A673 (cell line): ENCODE measurements around the gene LAMTOR4. TPM values are rescaled to one million over a fixed set of nuclear protein-coding genes. Genes with fewer than 3 reads are reported as not detected.

ENCODE experiments used
- BruUV-seq: library from RNA; stranded (reverse); fragments of 400-500 nt; replicated peaks from 2 replicates; lab custom pipeline; 2021; lab: Mats Ljungman, UMichigan
- CTCF ChIA-PET: fragments of 300-600 bp; sonication (Branson Sonifier 250); formaldehyde crosslinking; loops from one replicate; lab custom pipeline; 2022; ENCODE audit warnings: antibody characterized with exemption; lab: Charles Lee
- POLR2A ChIA-PET: fragments of 300-600 bp; sonication (Branson Sonifier 250); formaldehyde crosslinking; loops from one replicate; lab custom pipeline; 2022; ENCODE audit warnings: antibody characterized with exemption; ENCODE audit not compliant: low non-redundant PET; lab: Charles Lee
- DNase-seq: peaks from one replicate; pipeline ENCODE4 v3.0.0-alpha.2; 2015; ENCODE audit warnings: low spot score
- H3K27ac ChIP-seq: fragments of 200-600 bp; sonication (generic); 2 replicates; pipeline ENCODE4 v1.5.1; 2016; ENCODE audit warnings: mixed run types, low read depth, mild to moderate bottlenecking, mixed read lengths, antibody characterized with exemption, low read length; ENCODE audit not compliant: poor library complexity, severe bottlenecking
- H3K27me3 ChIP-seq: fragments of 200-600 bp; sonication (generic); replicated peaks from 2 replicates; pipeline ENCODE4 v1.6.1; 2017; ENCODE audit warnings: mixed run types, low read depth, mild to moderate bottlenecking, mixed read lengths, antibody characterized with exemption, low read length; ENCODE audit not compliant: insufficient read depth, poor library complexity
- H3K36me3 ChIP-seq: fragments of 200-600 bp; sonication (generic); 2 replicates; pipeline ENCODE4 v1.6.1; 2016; ENCODE audit warnings: mixed run types, mild to moderate bottlenecking, mixed read lengths, antibody characterized with exemption, low read length; ENCODE audit not compliant: insufficient read depth, poor library complexity, severe bottlenecking
- H3K4me1 ChIP-seq: fragments of 200-600 bp; sonication (generic); 2 replicates; pipeline ENCODE4 v1.6.1; 2017; ENCODE audit warnings: mixed run types, mild to moderate bottlenecking, mixed read lengths, antibody characterized with exemption, low read length; ENCODE audit not compliant: insufficient read depth, poor library complexity, severe bottlenecking
- H3K4me3 ChIP-seq: fragments of 200-600 bp; sonication (generic); 2 replicates; pipeline ENCODE4 v1.5.1; 2016; ENCODE audit warnings: low read depth, mixed run types, mild to moderate bottlenecking, mixed read lengths, low read length; ENCODE audit not compliant: poor library complexity, severe bottlenecking
- H3K9me3 ChIP-seq: fragments of 200-600 bp; sonication (generic); 2 replicates; pipeline ENCODE4 v1.6.1; 2016; ENCODE audit warnings: mixed run types, low read depth, mild to moderate bottlenecking, mixed read lengths, antibody characterized with exemption, low read length; ENCODE audit not compliant: poor library complexity, severe bottlenecking
- EZH2 ChIP-seq: fragments of 200-600 bp; sonication (generic); IDR thresholded peaks from 2 replicates; pipeline ENCODE4 v1.6.1; 2017; ENCODE audit warnings: borderline replicate concordance, low read depth, mild to moderate bottlenecking, mixed read lengths, antibody characterized with exemption, low read length; ENCODE audit not compliant: poor library complexity, severe bottlenecking
- intact Hi-C: fragments of 100-400 bp; cut with micrococcal nuclease; formaldehyde crosslinking; loops from one replicate; pipeline ENCODE4 v1.10.0; 2022; ENCODE audit not compliant: unreplicated experiment
- total RNA-seq: library from RNA; stranded (reverse); gene quantifications from 2 replicates; pipeline ENCODE4 v1.2.3, GENCODE V29; 2021
- TF ChIP-seq, protein P1 (sequence below): fragments of 300-800, 200-600 bp; sonication (generic); conservative IDR thresholded peaks from 2 replicates; pipeline ENCODE4 v1.5.1; 2017; ENCODE audit warnings: low read depth, mild to moderate bottlenecking, antibody characterized with exemption, low read length, moderate library complexity, mixed read lengths

Gene LAMTOR4
- total RNA-seq, 1 experiment from 2014 or later: 84.5 TPM

DNA sequence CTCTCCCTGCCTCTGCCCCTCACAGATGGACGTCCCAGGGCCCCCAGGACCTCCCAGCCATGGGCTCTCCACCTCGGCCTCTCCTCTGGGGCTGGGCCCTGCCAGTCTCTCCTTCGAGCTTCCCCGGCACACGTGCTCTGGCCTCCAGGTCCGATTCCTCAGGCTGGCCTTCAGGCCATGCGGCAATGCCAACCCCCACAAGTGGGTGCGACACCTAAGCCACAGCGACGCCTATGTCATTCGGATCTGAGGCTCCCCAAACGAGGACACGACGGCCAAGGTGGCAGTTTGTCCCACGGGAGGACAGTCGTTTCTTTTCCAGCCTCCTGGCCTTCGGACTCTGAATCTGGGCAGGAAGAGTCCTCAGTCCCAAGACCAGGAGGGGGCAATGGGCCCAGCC is 42.1 kb upstream of the LAMTOR4 start:
- Histone ChIP-seq H3K9me3 (no peaks in the 10 kb centered on the region), H3K36me3 (peaks cover 60% of the 10 kb centered on the region), H3K4me1 (peaks cover 8% of the 10 kb centered on the region), H3K27me3 (no peaks in the 10 kb centered on the region), H3K27ac (no peak overlapping the region), H3K4me3 (no peak overlapping the region)
- ChIA-PET CTCF (no interaction called here), POLR2A (no interaction called here)
- BruUV-seq: no TSS peak
- intact Hi-C loops: no loop called here
- no peak for TF ChIP-seq EZH2
- TF ChIP-seq, protein P1, sequence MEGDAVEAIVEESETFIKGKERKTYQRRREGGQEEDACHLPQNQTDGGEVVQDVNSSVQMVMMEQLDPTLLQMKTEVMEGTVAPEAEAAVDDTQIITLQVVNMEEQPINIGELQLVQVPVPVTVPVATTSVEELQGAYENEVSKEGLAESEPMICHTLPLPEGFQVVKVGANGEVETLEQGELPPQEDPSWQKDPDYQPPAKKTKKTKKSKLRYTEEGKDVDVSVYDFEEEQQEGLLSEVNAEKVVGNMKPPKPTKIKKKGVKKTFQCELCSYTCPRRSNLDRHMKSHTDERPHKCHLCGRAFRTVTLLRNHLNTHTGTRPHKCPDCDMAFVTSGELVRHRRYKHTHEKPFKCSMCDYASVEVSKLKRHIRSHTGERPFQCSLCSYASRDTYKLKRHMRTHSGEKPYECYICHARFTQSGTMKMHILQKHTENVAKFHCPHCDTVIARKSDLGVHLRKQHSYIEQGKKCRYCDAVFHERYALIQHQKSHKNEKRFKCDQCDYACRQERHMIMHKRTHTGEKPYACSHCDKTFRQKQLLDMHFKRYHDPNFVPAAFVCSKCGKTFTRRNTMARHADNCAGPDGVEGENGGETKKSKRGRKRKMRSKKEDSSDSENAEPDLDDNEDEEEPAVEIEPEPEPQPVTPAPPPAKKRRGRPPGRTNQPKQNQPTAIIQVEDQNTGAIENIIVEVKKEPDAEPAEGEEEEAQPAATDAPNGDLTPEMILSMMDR: no peak
- DNase-seq: no peak

DNA sequence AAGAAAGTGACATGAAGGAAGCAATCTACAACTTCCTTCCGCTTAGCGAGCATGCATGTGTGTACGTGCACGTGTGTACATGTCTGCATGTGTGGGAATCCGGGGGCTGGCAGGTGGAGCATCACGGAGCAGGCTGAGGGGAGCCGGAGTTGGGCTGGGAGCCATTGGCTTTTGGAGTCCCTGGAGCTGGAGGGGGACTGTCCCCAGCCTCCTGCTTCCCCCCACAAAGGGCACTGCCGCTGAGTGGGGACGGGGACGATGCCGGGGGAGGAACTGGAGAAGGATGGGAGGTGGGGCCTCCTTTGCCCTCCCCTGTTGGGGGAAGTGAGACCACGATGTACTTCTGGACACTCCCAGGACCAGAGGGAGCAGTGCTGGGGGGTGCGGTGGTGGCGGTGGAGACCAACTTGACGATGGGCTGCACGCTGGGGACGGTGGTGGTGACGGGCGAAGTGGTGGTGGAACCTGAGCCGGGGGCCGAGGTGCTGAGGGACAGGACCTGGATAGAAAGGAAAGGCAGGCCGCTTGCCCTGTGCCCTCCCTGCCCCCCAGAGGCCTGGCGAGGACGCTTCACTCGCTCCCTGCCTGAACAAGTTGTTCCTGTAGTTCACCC is 41.5 kb upstream of the LAMTOR4 start:
- ChIA-PET CTCF (no interaction called here), POLR2A (no interaction called here)
- no peak for DNase-seq

DNA sequence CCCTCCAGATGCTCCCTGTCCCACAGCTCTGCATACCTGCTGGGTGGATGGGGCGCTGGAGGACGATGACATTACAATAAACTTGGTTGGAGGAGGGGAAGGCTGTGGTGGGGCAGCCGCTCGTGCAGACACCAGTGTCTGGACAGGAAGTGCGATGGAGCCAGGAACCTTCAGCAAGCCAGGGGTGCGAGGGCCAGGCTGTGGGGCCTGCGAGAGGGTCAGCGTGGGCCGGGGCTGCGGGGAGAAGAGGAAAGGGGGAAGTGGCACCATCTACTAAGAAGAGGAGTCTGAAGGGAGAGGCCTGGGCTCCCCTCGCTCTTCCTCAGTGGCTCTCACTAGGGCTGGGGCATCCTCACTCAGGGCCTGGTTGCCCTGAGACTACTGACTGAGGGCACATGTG is 40.8 kb upstream of the LAMTOR4 start:
- ChIA-PET CTCF (no interaction called here), POLR2A (no interaction called here)
- BruUV-seq: no TSS peak
- no peak for DNase-seq
- Histone ChIP-seq H3K9me3 (no peaks in the 10 kb centered on the region), H3K27me3 (no peaks in the 10 kb centered on the region), H3K36me3 (peaks cover 67% of the 10 kb centered on the region), H3K27ac (no peak overlapping the region), H3K4me1 (peaks cover under 1% of the 10 kb centered on the region), H3K4me3 (no peak overlapping the region)
- no peak for TF ChIP-seq EZH2
- TF ChIP-seq, protein P1: no peak
- intact Hi-C loops: no loop called here

More for the DNA sequence above, 41.5 kb upstream of the LAMTOR4 start:
- intact Hi-C loops: no loop called here
- Histone ChIP-seq H3K4me1 (peaks cover 8% of the 10 kb centered on the region), H3K4me3 (no peak overlapping the region), H3K9me3 (no peaks in the 10 kb centered on the region), H3K27ac (no peak overlapping the region), H3K36me3 (peaks cover 66% of the 10 kb centered on the region), H3K27me3 (no peaks in the 10 kb centered on the region)
- no peak for TF ChIP-seq EZH2
- TF ChIP-seq, protein P1: no peak
- BruUV-seq: TSS peak; percentile 94
